OCI-LY3 (cell line): Measurements from ENCODE around the gene GRPR.

Source experiments
- EZH2phosphoT487 ChIP-seq: fragments of 200-600 bp; shearing (Covaris generic); IDR thresholded peaks from 2 replicates; pipeline ENCODE4 v1.6.1; 2018; ENCODE audit warnings: antibody characterized with exemption, mixed run types, low read depth
- TF ChIP-seq, protein P1 (sequence below): fragments of 200-600, 300-600 bp; sonication (generic); IDR thresholded peaks from 2 replicates; pipeline ENCODE4 v1.5.1; 2014; ENCODE audit warnings: antibody characterized with exemption, low read length, low read depth

DNA sequence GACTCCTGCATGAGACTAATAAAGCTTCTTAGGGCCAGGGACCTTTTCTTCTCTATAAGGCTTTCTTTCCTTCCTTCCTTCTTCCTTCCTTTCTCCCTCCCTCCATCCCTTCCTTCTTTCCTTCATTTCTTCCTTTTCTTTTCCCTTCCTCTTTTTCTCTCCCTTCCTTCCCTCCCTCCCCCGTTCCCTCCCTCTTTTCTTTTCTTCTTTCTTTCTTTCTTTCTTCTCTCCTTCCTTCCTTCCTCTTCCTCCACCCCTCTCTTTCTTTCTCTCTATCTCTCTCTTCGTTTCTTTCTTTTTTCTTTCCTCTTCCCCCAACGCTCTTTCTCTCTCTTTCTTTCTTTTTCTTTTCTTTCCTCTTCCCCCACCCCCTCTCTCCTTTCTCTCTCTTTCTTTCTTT, 41.4 kb downstream of the GRPR start:
- TF ChIP-seq, protein P1, sequence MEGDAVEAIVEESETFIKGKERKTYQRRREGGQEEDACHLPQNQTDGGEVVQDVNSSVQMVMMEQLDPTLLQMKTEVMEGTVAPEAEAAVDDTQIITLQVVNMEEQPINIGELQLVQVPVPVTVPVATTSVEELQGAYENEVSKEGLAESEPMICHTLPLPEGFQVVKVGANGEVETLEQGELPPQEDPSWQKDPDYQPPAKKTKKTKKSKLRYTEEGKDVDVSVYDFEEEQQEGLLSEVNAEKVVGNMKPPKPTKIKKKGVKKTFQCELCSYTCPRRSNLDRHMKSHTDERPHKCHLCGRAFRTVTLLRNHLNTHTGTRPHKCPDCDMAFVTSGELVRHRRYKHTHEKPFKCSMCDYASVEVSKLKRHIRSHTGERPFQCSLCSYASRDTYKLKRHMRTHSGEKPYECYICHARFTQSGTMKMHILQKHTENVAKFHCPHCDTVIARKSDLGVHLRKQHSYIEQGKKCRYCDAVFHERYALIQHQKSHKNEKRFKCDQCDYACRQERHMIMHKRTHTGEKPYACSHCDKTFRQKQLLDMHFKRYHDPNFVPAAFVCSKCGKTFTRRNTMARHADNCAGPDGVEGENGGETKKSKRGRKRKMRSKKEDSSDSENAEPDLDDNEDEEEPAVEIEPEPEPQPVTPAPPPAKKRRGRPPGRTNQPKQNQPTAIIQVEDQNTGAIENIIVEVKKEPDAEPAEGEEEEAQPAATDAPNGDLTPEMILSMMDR = no peak
- TF ChIP-seq EZH2phosphoT487 = no peak
